Endothelial cell (in vitro differentiated cells): Measurements from ENCODE around the gene KLK12. TPM values are rescaled to one million over a fixed set of nuclear protein-coding genes. Genes with fewer than 3 reads are reported as not detected.

Experiments used
- DNase-seq: peaks from one replicate; pipeline ENCODE4 v3.0.0; 2021; ENCODE audit warnings: low spot score
- H3K27ac Mint-ChIP-seq: one replicate; pipeline ENCODE4 v1.8.0; 2021; ENCODE audit warnings: mixed read lengths, inconsistent platforms; ENCODE audit not compliant: unreplicated experiment
- H3K27me3 Mint-ChIP-seq: one replicate; pipeline ENCODE4 v1.8.0; 2021; ENCODE audit warnings: mild to moderate bottlenecking, moderate library complexity, mixed read lengths, inconsistent platforms; ENCODE audit not compliant: unreplicated experiment
- H3K36me3 Mint-ChIP-seq: one replicate; pipeline ENCODE4 v1.8.0; 2021; ENCODE audit warnings: mild to moderate bottlenecking, low read depth, mixed read lengths, inconsistent platforms; ENCODE audit not compliant: unreplicated experiment
- H3K4me1 Mint-ChIP-seq: one replicate; pipeline ENCODE4 v1.8.0; 2021; ENCODE audit warnings: mild to moderate bottlenecking, mixed read lengths, inconsistent platforms; ENCODE audit not compliant: unreplicated experiment
- H3K4me3 Mint-ChIP-seq: one replicate; pipeline ENCODE4 v1.8.0; 2021; ENCODE audit warnings: mild to moderate bottlenecking, mixed read lengths, inconsistent platforms; ENCODE audit not compliant: unreplicated experiment
- H3K9me3 Mint-ChIP-seq: one replicate; pipeline ENCODE4 v1.8.0; 2021; ENCODE audit warnings: mixed read lengths, inconsistent platforms; ENCODE audit not compliant: unreplicated experiment
- total RNA-seq: library from RNA; stranded (reverse); fragmentation: NEBNext Ultra II Directional; extraction: Animal tissue kit (Norgen Biotek cat#: 25700); gene quantifications from one replicate; pipeline ENCODE4 v1.2.1, GENCODE V29; 2021; ENCODE audit not compliant: unreplicated experiment
- TF ChIP-seq, protein P1 (sequence below): fragments of 200-600 bp; sonication (generic); IDR thresholded peaks from one replicate; pipeline ENCODE4 v1.5.0; 2021; ENCODE audit warnings: antibody characterized with exemption; ENCODE audit not compliant: unreplicated experiment

Gene KLK12
- total RNA-seq, 1 donor from 2014 or later, result not detected

GRCh38 chr19:51025401-51025800, 9.4 kb downstream of the KLK12 start:
- Mint-ChIP-seq H3K27me3 (peaks cover 6% of the 10 kb centered on the region), H3K27ac (no peak overlapping the region), H3K36me3 (no peaks in the 10 kb centered on the region), H3K9me3 (no peaks in the 10 kb centered on the region), H3K4me3 (no peak overlapping the region), H3K4me1 (peaks cover 2% of the 10 kb centered on the region)
- no peak for DNase-seq
- TF ChIP-seq, protein P1, sequence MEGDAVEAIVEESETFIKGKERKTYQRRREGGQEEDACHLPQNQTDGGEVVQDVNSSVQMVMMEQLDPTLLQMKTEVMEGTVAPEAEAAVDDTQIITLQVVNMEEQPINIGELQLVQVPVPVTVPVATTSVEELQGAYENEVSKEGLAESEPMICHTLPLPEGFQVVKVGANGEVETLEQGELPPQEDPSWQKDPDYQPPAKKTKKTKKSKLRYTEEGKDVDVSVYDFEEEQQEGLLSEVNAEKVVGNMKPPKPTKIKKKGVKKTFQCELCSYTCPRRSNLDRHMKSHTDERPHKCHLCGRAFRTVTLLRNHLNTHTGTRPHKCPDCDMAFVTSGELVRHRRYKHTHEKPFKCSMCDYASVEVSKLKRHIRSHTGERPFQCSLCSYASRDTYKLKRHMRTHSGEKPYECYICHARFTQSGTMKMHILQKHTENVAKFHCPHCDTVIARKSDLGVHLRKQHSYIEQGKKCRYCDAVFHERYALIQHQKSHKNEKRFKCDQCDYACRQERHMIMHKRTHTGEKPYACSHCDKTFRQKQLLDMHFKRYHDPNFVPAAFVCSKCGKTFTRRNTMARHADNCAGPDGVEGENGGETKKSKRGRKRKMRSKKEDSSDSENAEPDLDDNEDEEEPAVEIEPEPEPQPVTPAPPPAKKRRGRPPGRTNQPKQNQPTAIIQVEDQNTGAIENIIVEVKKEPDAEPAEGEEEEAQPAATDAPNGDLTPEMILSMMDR, result no peak

DNA sequence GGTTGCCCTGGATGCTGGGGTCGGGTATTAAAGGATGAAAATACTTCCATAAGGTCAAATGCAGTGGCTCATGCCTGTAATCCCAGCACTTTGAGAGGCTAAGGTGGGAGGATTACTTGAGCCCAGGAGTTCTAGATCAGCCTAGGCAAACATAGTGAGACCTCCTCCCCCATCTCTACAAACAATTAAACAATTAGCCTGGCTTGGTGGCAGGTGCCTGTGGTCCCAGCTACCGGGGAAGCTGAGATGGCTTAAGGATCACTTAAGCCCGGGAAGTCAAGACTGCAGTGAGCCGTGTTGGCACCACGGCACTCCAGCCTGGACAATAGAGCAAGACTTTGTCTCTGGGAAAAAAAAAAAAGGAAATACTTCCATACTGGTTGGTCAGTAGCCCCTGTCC, 9.9 kb downstream of the KLK12 start:
- peaks cover 7% of the 10 kb centered on the region for H3K4me1 Mint-ChIP-seq

DNA sequence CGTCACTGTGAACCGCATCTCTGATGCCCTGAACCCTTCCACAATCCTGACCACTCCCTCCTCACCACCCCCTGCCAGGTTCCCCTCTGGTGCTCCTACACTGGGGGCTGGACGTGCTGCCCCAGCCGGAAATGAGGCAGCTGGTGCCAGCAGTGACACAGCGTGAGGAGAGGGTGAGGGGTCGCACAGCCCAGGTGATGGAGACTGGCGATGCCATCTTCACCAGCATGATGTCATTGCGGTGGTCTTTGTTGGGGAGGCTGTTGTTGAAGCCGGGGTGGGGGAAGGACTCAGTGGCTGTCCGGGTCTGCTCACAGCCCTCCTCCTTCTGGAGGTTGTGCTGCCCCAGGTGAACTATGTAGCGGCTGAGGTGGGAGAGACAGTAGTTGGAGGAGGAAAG, 10.9 kb downstream of the KLK12 start:
- DNase-seq, result no peak
- TF ChIP-seq, protein P1, result no peak
- H3K4me3 Mint-ChIP-seq, result no peak overlapping the region
- H3K27me3 Mint-ChIP-seq, result peaks cover 8% of the 10 kb centered on the region
- H3K9me3 Mint-ChIP-seq, result no peaks in the 10 kb centered on the region
- no peaks in the 10 kb centered on the region for H3K36me3 Mint-ChIP-seq
- H3K27ac Mint-ChIP-seq, result no peak overlapping the region
- peaks cover 9% of the 10 kb centered on the region for H3K4me1 Mint-ChIP-seq

More for the DNA sequence above, 9.9 kb downstream of the KLK12 start:
- no peak overlapping the region for H3K27ac Mint-ChIP-seq
- peaks cover 7% of the 10 kb centered on the region for H3K27me3 Mint-ChIP-seq
- no peak for DNase-seq
- no peaks in the 10 kb centered on the region for H3K36me3 Mint-ChIP-seq
- no peak overlapping the region for H3K4me3 Mint-ChIP-seq
- TF ChIP-seq, protein P1, result no peak
- H3K9me3 Mint-ChIP-seq, result no peaks in the 10 kb centered on the region

DNA sequence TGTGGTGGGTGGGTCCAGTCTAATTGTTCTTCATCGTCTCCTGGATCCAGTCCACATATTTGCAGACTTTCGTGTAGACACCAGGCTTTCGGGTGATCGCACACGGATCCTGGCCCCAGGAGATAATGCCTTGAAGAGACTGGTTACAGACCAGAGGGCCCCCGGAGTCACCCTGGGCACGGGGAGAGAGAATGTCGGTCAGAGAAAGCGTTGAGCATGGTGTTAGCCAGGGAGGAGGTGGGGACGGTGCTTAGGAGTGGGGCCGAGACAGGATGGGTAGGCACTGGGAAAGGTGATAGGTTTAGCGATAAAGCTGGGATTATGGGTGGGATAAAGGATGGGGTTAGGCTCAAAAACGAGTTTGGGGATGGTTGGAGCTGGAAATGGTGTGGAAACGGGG, 12.3 kb downstream of the KLK12 start:
- no peak overlapping the region for H3K4me3 Mint-ChIP-seq
- DNase-seq, result no peak
- TF ChIP-seq, protein P1, result no peak
- H3K36me3 Mint-ChIP-seq, result peaks cover 5% of the 10 kb centered on the region
- no peaks in the 10 kb centered on the region for H3K9me3 Mint-ChIP-seq
- H3K27me3 Mint-ChIP-seq, result peaks cover 10% of the 10 kb centered on the region
- no peak overlapping the region for H3K27ac Mint-ChIP-seq
- peaks cover 11% of the 10 kb centered on the region for H3K4me1 Mint-ChIP-seq

- H3K4me3 Mint-ChIP-seq, result peak overlapping the region; percentile 24
- peaks cover 5% of the 10 kb centered on the region for H3K36me3 Mint-ChIP-seq
- no peak overlapping the region for H3K27ac Mint-ChIP-seq
- TF ChIP-seq, protein P1, result peak; percentile 51
- no peaks in the 10 kb centered on the region for H3K9me3 Mint-ChIP-seq
- DNase-seq, result peak; percentile 33
- peaks cover 13% of the 10 kb centered on the region for H3K27me3 Mint-ChIP-seq
- peaks cover 15% of the 10 kb centered on the region for H3K4me1 Mint-ChIP-seq
Observed at GRCh38 chr19:51020988-51021651, 13.7 kb downstream of the KLK12 start.
